HG03460 (cell line): ENCODE measurements around the gene LTC4S.
"Not testable (repeated sequence)": the region's sequence is repeated elsewhere in the genome, so short reads cannot be mapped to it uniquely, and the experiment has no call there.

ENCODE experiments used
- ATAC-seq: cut with Tn5 transposase; IDR thresholded peaks from one replicate; pipeline ENCODE4 v1.9.1; 2021; ENCODE audit not compliant: unreplicated experiment

The LTC4S gene

DNA sequence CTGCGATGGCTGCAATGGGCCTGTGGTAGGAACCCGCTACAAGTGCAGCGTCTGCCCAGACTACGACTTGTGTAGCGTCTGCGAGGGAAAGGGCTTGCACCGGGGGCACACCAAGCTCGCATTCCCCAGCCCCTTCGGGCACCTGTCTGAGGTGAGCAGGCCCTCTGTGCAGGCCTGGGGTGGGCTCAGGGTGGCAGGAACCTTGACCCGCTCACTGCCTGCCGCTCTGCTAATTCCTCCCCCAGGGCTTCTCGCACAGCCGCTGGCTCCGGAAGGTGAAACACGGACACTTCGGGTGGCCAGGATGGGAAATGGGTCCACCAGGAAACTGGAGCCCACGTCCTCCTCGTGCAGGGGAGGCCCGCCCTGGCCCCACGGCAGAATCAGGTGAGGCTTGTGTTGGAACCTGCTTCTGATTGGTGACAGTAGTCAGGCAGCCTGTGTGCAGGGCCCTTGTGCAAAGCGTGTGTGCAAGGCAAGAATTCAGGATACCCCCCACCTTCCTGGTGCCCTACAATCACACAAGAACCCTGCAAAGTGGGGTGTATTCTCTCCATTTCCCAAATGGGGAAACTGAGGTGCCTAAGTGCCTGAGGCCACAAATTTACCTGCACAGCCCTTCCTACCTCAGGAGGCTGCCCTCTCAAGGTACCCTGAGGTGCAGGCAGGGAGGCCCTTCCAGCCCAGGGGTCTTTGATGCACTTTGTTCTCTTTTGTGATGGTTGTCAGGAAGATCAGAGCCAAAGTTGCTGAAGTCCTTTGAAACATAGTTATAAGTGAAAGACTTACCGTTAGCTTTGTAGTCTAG, 30.4 kb downstream of the LTC4S start:
- no peak for ATAC-seq

DNA sequence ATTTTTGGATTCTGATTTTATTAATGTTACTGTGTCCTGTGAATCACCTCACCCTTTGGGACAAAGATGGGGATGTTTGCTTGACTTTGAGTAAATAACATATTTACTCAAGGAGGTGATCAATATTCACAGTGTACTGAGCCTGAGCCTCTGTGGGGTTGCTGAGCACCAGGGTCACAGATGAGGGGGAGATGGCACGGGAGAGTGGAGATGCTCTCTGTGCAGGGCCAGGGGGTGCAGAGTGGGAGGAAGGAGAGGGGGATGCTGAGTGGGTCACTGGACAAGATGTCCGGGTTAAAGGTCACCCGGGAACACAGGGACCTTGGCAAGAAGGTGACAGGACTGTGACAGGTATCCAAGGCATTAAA, 30.9 kb downstream of the LTC4S start:
- no peak for ATAC-seq

DNA sequence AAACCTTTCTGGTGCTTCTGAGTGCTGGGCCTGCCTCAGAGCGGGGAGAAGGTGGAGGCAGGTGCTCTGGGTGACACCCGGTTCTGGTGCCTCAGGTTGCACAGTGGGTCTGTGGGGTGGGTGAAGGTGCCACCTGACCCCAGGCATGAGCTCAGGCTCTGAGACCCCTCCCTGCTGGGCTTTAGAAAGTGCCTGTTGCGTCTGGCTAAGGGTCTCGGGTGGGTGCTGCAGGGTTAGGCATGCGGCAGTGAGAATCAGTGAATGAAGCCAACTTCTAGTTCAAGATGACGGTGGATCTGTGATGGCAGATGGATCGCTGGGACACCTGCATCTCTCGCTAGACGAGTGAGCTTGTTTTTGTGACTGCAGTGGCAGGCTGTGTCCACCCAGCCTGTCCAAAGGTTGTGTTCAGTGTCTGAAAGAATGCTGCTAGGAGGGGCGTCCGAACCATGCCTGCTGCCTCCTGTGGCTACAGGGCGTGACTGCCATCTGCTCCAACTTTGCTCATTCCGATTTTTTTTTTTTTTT, 31.9 kb downstream of the LTC4S start:
- no peak for ATAC-seq

DNA sequence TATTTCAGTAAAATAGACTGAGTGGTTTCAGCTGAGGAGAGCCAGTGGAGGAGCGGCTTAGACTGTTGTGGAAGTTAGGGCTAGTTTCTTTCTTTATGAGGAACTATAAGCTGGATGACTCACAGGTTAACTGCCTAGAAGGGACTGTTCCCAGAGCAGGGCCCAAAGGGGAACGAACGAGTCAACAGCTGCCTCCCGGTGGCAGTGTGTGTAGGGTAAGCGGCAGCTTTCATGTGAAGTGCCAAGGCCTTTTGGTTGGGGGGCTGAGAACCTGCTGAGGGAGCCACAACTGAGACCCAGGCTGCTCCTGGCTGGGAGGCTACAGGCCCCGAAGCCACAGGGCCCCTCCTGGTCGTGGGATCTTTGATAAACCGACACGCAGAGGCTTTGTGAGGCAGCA, 33.9 kb downstream of the LTC4S start:
- no peak for ATAC-seq

DNA sequence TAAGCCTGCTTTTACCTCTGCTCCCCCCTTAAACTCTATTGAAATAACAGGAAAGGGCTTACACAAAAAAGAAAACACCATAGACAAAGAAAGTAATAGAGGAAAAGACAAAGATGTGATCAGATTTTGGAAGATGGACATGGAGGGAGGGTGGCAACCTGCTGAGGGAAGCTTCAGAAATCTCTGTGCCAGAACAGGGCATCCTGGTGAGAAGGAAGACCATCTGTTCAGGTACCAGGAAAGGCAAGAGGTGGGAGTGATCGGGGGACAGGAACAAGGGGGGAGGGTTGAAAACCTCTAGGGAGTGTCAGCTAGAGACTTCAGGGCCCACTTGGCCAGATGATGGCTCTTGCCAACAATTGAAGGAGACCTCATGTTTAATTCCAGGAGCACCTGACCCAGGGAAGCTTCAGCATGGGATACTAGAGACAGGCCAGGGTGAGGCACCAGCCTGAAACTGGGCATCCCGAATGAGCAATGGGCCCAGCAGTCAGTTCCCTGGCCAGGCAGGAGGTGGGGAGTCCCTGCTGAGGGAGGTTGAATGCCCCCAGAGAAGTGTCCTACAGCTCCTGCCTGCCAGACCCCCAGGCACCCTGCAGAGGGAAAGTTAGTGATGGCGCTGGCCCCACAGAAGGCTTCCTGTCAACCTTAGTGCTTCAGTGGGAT, 35.1 kb downstream of the LTC4S start:
- no peak for ATAC-seq

GRCh38 chr5:179829732-179830435, 36.1 kb downstream of the LTC4S start:
- no peak for ATAC-seq

DNA sequence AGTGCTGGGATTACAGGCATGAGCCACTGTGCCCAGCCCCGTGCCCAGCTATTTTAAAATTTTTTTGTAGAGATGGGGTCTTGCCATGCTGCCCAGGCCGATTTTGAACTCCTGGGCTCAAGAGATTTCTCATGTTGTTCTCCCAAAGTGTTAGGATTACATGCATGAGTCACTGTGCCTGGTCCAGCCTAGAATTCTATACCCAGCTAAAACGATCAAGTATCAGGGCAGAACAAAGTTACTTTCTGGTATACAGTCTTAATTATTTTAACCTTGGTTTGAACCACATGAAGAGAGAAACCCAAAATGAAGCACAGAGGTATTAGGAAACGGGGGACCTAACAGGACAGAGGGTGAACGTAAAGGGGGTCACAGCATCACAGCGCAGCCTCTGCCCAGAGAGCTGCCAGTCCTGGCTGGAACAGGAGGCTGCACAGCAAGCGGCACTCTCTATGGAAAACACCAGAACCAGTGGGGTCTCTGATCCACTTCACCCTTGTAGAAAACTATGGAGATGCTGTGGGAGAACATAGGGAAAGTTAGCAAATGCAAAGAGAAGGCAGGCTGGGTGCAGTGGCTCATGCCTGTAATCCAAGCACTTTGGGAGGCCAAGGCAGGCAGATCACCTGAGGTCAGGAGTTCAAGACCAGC, 37.2 kb downstream of the LTC4S start:
- no peak for ATAC-seq

DNA sequence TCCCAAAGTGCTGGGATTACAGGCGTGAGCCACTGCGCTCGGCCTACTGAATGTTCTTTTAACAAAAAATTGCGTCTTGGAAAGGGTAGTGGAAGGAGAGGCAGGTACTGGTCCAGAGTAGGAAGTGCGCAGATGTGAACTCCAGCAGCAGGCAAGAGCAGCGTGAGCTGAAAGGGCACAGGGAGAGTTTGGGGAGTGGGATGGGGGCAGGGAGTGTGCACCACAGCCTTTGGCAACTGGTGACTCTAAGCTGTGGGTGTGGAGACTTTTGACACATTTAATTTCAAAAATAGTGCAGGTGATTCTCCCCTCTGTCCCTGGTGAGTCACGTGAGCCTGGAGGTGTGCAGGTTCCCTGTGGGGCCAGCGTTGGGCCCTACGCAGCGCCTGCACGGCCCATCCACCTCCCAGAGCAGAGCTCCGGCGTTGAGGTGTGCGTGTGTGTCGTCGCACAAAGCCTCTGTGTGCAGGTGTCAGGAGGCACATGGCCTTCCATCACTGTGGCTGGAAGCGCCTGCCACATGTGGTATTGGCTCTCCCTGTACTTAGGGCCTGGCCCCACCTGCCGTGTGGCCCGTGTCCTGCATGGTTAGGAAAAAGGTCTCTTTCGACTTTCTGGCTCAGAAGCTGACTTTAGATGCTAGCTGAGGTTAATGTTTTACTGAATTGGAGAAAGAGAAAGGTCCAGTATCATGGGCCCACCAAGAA, 38.4 kb downstream of the LTC4S start:
- ATAC-seq, result no peak

GRCh38 chr5:179833056-179833708, 39.4 kb downstream of the LTC4S start:
- no peak for ATAC-seq

GRCh38 chr5:179833709-179834070, 39.9 kb downstream of the LTC4S start:
- ATAC-seq, result no peak

DNA sequence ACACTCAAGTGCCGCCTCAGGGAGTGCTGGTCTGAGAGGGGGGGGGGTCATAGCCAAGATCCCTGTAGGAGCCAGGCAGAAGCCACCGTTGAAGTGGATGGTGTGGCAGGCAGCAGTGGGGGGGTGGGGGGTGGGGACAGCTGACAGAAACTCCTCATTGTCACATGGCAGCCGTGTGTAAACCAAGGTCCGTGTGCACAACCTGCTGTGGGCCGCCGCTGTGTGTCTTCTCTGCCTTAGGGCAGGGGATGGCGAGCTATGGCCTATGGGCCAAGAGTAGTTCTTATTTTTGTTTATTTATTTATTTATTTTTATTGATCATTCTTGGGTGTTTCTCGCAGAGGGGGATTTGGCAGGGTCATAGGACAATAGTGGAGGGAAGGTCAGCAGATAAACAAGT, 40.3 kb downstream of the LTC4S start:
- ATAC-seq, result no peak

- ATAC-seq, result not testable (repeated sequence)
Observed at GRCh38 chr5:179834871-179835270, 41.1 kb downstream of the LTC4S start.

DNA sequence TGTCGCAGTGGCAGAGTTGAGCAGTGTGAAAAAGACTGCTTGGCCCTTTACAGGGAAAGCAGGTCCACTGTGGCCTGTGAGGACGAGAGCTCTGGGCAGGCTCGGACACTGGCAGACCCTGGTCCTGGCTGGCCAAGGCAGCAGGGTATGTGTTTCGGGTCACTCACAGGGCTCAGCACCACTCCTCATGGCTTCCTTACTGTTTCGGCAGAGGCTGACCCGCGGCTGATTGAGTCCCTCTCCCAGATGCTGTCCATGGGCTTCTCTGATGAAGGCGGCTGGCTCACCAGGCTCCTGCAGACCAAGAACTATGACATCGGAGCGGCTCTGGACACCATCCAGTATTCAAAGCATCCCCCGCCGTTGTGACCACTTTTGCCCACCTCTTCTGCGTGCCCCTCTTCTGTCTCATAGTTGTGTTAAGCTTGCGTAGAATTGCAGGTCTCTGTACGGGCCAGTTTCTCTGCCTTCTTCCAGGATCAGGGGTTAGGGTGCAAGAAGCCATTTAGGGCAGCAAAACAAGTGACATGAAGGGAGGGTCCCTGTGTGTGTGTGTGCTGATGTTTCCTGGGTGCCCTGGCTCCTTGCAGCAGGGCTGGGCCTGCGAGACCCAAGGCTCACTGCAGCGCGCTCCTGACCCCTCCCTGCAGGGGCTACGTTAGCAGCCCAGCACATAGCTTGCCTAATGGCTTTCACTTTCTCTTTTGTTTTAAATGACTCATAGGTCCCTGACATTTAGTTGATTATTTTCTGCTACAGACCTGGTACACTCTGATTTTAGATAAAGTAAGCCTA, 42.6 kb downstream of the LTC4S start:
- peak; percentile 65 for ATAC-seq

DNA sequence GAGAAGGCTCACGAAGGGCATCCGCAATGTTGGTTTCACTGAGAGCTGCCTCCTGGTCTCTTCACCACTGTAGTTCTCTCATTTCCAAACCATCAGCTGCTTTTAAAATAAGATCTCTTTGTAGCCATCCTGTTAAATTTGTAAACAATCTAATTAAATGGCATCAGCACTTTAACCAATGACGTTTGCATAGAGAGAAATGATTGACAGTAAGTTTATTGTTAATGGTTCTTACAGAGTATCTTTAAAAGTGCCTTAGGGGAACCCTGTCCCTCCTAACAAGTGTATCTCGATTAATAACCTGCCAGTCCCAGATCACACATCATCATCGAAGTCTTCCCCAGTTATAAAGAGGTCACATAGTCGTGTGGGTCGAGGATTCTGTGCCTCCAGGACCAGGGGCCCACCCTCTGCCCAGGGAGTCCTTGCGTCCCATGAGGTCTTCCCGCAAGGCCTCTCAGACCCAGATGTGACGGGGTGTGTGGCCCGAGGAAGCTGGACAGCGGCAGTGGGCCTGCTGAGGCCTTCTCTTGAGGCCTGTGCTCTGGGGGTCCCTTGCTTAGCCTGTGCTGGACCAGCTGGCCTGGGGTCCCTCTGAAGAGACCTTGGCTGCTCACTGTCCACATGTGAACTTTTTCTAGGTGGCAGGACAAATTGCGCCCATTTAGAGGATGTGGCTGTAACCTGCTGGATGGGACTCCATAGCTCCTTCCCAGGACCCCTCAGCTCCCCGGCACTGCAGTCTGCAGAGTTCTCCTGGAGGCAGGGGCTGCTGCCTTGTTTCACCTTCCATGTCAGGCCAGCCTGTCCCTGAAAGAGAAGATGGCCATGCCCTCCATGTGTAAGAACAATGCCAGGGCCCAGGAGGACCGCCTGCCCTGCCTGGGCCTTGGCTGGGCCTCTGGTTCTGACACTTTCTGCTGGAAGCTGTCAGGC, 43.6 kb downstream of the LTC4S start:
- no peak for ATAC-seq

DNA sequence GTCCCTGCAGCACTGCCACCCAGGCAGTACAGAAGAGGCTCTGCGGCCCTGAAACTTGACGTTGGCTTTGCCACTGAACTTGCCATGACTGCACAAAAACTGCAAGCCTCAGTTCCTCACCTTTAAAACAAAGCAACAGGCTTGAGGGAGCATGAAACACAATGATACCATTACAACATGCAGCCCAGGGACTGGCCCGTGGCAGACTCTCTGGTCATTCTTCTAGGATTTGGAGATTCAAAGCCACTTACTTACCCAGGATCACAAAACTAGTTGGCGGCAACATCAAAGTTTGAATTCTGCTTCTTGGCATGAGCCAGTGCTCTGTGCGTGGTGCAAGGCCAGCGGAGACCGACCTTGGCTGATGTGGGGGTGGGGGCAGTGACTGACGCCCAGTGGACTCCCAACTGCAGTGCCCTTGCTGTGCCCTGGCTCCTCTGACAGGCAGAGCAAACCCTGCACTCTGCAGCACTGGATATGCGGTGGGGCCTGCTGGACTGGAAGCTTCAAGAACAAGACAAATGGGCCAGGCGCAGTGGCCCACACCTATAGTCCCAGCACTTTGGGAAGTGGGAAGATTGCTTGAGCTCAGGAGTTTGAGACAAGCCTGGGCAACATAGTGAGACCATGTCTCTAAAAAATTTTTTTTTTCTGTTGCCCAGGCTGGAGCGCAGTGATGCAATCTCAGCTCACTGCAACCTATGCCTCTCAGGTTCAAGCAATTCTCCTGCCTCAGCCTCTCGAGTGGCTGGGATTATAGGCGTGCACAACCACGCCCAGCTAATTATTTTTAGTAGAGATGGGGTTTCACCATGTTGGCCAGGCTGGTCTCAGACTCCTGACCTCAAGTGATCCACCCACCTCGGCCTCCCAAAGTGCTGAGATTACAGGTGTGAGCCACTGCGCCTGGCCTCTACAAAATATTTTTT, 45.8 kb downstream of the LTC4S start:
- ATAC-seq, result no peak

DNA sequence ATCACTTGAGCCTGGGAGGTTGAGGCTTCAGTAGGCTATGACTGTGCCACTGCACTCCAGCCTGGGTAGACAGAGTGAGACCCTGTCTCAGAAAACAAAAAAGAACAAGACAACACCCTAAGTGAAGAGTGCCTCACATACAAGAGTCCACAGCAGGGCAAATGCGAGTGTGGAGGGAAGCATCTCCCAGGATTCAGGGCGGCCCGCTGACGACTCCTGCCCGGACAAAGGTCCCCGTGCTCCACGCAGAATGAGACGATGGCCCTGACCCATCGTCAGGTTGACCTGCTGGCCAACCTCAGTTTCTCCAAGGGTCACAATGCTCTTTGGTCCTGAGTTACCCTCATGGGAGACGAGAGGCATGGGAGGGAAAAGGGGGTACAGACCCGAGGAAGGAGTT, 46.5 kb downstream of the LTC4S start:
- no peak for ATAC-seq

DNA sequence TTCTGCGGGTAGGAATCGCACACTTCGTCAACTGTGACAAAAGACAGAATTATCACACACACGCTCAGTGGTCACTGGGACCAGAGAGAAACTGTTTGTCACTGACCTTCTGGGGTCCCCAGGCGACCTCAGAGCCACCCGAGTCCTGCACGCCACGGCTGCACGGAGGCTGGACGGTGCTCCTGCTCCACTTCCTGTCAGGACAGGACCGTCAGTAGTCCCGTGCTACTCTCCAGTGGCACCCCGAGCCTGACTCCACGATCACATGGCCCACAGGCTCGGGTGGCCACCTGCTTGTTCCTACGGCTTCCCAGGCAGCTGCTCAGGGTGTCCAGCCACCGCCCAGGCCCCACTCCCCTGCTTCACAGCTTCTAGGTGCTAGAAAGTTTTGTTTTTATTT, 47.0 kb downstream of the LTC4S start:
- no peak for ATAC-seq
